Measurements from ENCODE around the gene GLUL.

The GLUL gene

GRCh38 chr1:182332261-182333060 lies 59.1 kb downstream of the GLUL start:
- POLR2A ChIA-PET: no interaction called here
- H3K4me1 ChIP-seq (ENCODE audit: control insufficient read depth, insufficient read depth, low read length): no peaks in the 10 kb centered on the region
- CTCF ChIA-PET: interaction anchor here (0.7 kb wide), 2 partner anchors 22 to 189 kb away, joined by 3 to 5 read pairs; no protein-coding TSS in a partner anchor
- no peak overlapping the region for H3K4me3 ChIP-seq (ENCODE audit: low read depth, low read length)
- TF ChIP-seq ZNF335 (tag by site-specific recombination; conservative IDR thresholded peaks at IDR 0.05) (no peak), ZNF155 (tag by site-specific recombination; IDR thresholded peaks at IDR 0.05) (no peak), FEZF1 (tag by site-specific recombination; IDR thresholded peaks at IDR 0.05) (no peak), ZNF843 (tag by site-specific recombination; IDR thresholded peaks at IDR 0.05) (no peak), ZNF184 (tag by site-specific recombination; IDR thresholded peaks at IDR 0.05) (no peak), ZNF350 (tag by site-specific recombination; IDR thresholded peaks at IDR 0.05) (no peak)
- H3K27ac ChIP-seq (ENCODE audit: extremely low read depth, low read depth, low read length): no peak overlapping the region
- H3K9me3 ChIP-seq (ENCODE audit: control insufficient read depth, insufficient read depth, low read depth, low read length): no peaks in the 10 kb centered on the region
- H3K36me3 ChIP-seq (ENCODE audit: control insufficient read depth in 2 of 2, insufficient read depth in 1 of 2, low read length in 2 of 2): no peaks in the 10 kb centered on the region

Measured in HEK293 (cell line).